Glutamatergic neuron (in vitro differentiated cells): ENCODE measurements around the gene NFATC2. TPM values are rescaled to one million over a fixed set of nuclear protein-coding genes. Genes with fewer than 3 reads are reported as not detected.

Experiments
- DNase-seq: peaks from one replicate; pipeline ENCODE4 v3.0.0; 2022
- H3K27ac Mint-ChIP-seq: one replicate; pipeline ENCODE4 v1.8.0; 2020; ENCODE audit warnings: mild to moderate bottlenecking, mixed read lengths, inconsistent platforms; ENCODE audit not compliant: unreplicated experiment
- H3K27me3 Mint-ChIP-seq: one replicate; pipeline ENCODE4 v1.8.0; 2020; ENCODE audit warnings: mild to moderate bottlenecking, moderate library complexity, mixed read lengths, inconsistent platforms; ENCODE audit not compliant: unreplicated experiment
- H3K36me3 Mint-ChIP-seq: one replicate; pipeline ENCODE4 v1.8.0; 2020; ENCODE audit warnings: mild to moderate bottlenecking, mixed read lengths, inconsistent platforms; ENCODE audit not compliant: unreplicated experiment
- H3K4me1 Mint-ChIP-seq: one replicate; pipeline ENCODE4 v1.8.0; 2020; ENCODE audit warnings: mild to moderate bottlenecking, low read depth, mixed read lengths, inconsistent platforms; ENCODE audit not compliant: unreplicated experiment
- H3K4me3 Mint-ChIP-seq: one replicate; pipeline ENCODE4 v1.8.0; 2020; ENCODE audit warnings: mild to moderate bottlenecking, mixed read lengths, inconsistent platforms; ENCODE audit not compliant: unreplicated experiment
- H3K9me3 Mint-ChIP-seq: one replicate; pipeline ENCODE4 v1.8.0; 2020; ENCODE audit warnings: mild to moderate bottlenecking, moderate library complexity, mixed read lengths, inconsistent platforms; ENCODE audit not compliant: unreplicated experiment
- CTCF ChIP-seq: fragments of 200-600 bp; sonication (generic); IDR thresholded peaks from one replicate; pipeline ENCODE4 v1.5.0; 2021; ENCODE audit not compliant: partially characterized antibody, unreplicated experiment
- total RNA-seq: library from RNA; stranded (reverse); fragmentation: NEBNext Ultra II Directional; extraction: Animal tissue kit (Norgen Biotek cat#: 25700); gene quantifications from one replicate; pipeline ENCODE4 v1.2.1, GENCODE V29; 2021; ENCODE audit not compliant: unreplicated experiment

The NFATC2 gene
- total RNA-seq, 1 donor from 2014 or later, result not detected

GRCh38 chr20:51445591-51445990 is 96.9 kb downstream of the NFATC2 start:
- no peaks in the 10 kb centered on the region for H3K36me3 Mint-ChIP-seq
- TF ChIP-seq CTCF, result no peak
- no peak overlapping the region for H3K27ac Mint-ChIP-seq
- H3K4me1 Mint-ChIP-seq, result no peaks in the 10 kb centered on the region
- DNase-seq, result no peak
- peaks cover 3% of the 10 kb centered on the region for H3K9me3 Mint-ChIP-seq
- no peak overlapping the region for H3K4me3 Mint-ChIP-seq
- H3K27me3 Mint-ChIP-seq, result peaks cover 2% of the 10 kb centered on the region

GRCh38 chr20:51444922-51445438 is 97.5 kb downstream of the NFATC2 start:
- no peak for TF ChIP-seq CTCF
- peaks cover 3% of the 10 kb centered on the region for H3K9me3 Mint-ChIP-seq
- H3K27me3 Mint-ChIP-seq, result peaks cover 2% of the 10 kb centered on the region

GRCh38 chr20:51444467-51444866 is 98.1 kb downstream of the NFATC2 start:
- Mint-ChIP-seq H3K4me1 (no peaks in the 10 kb centered on the region), H3K27me3 (peaks cover 2% of the 10 kb centered on the region), H3K9me3 (peaks cover 3% of the 10 kb centered on the region), H3K27ac (no peak overlapping the region), H3K36me3 (no peaks in the 10 kb centered on the region), H3K4me3 (no peak overlapping the region)
- no peak for DNase-seq
- TF ChIP-seq CTCF, result no peak

More at GRCh38 chr20:51444922-51445438, 97.5 kb downstream of the NFATC2 start:
- H3K4me3 Mint-ChIP-seq, result no peak overlapping the region
- H3K27ac Mint-ChIP-seq, result no peak overlapping the region
- no peaks in the 10 kb centered on the region for H3K4me1 Mint-ChIP-seq
- DNase-seq, result no peak
- no peaks in the 10 kb centered on the region for H3K36me3 Mint-ChIP-seq

- no peaks in the 10 kb centered on the region for H3K4me1 Mint-ChIP-seq
- DNase-seq, result no peak
- peaks cover 2% of the 10 kb centered on the region for H3K27me3 Mint-ChIP-seq
- no peak overlapping the region for H3K27ac Mint-ChIP-seq
- no peaks in the 10 kb centered on the region for H3K36me3 Mint-ChIP-seq
- no peak for TF ChIP-seq CTCF
- H3K4me3 Mint-ChIP-seq, result no peak overlapping the region
- peaks cover 3% of the 10 kb centered on the region for H3K9me3 Mint-ChIP-seq
These were observed 99.9 kb downstream of the NFATC2 start for GRCh38 chr20:51442602-51443001.

GRCh38 chr20:51440589-51440988 is 101.9 kb downstream of the NFATC2 start:
- TF ChIP-seq CTCF, result no peak
- Mint-ChIP-seq H3K9me3 (peaks cover 1% of the 10 kb centered on the region), H3K4me1 (no peaks in the 10 kb centered on the region), H3K27me3 (peaks cover 4% of the 10 kb centered on the region), H3K4me3 (no peak overlapping the region), H3K27ac (no peak overlapping the region), H3K36me3 (no peaks in the 10 kb centered on the region)
- DNase-seq, result no peak
